WI38 (cell line): Measurements from ENCODE around the gene CREBBP.

ENCODE experiments used
- H3K4me3 ChIP-seq: 2 replicates; pipeline ENCODE4 v1.5.1; 2011; ENCODE audit warnings: low read depth, mild to moderate bottlenecking, control low read depth, low read length
- TF ChIP-seq, protein P1 (sequence below): IDR thresholded peaks from 2 replicates; pipeline ENCODE4 v1.5.1; 2012; ENCODE audit warnings: low read depth, mild to moderate bottlenecking, control low read depth, low read length

The CREBBP gene

DNA sequence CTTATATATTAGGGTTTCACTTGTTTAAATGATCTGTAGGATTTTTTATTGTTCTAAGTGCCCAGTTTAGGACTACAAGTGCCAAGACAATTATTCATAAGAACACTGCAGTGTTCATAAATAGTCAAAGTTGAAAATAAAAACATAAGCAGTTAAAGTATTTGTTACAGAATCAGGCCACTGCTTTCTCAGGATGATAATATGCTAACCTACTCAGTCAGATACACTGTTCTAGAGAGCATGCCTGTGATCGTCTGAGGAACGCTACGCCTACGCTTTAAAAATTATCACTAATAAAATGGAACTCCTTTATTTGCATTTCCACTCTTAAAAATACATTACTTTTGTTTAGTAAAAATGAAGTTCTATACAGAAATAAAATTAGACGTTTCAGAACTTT lies 125.7 kb downstream of the CREBBP start:
- no peak overlapping the region for H3K4me3 ChIP-seq
- TF ChIP-seq, protein P1, sequence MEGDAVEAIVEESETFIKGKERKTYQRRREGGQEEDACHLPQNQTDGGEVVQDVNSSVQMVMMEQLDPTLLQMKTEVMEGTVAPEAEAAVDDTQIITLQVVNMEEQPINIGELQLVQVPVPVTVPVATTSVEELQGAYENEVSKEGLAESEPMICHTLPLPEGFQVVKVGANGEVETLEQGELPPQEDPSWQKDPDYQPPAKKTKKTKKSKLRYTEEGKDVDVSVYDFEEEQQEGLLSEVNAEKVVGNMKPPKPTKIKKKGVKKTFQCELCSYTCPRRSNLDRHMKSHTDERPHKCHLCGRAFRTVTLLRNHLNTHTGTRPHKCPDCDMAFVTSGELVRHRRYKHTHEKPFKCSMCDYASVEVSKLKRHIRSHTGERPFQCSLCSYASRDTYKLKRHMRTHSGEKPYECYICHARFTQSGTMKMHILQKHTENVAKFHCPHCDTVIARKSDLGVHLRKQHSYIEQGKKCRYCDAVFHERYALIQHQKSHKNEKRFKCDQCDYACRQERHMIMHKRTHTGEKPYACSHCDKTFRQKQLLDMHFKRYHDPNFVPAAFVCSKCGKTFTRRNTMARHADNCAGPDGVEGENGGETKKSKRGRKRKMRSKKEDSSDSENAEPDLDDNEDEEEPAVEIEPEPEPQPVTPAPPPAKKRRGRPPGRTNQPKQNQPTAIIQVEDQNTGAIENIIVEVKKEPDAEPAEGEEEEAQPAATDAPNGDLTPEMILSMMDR = no peak

DNA sequence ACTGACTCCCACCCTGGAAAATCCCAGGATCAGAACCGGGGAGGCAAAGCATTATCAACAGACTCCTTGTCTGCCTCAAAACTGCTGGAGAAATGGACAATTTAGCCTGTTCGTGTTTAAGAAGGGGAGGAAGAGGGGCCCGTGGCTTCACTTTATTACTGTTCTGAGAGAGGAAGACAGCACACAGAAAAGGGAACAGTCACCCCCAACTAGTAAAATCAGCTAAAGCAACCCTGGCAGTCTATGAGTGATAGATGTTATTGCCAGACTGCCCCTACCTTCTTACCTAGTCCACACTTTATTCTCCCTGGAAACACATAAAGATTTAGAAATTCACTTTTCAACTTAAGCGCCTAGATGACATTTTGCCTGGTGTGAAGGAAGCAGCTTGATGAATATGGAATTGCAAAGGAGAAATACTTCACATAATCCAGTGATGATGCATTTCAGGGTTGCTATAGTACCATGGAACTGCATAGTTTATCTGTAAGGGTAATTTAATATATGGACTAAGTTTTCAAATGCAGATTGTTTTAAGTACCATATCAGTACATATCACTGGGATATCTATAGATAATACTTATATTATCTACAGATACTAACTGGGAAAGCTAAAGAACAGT lies 126.3 kb downstream of the CREBBP start:
- H3K4me3 ChIP-seq = no peak overlapping the region
- TF ChIP-seq, protein P1 = no peak

DNA sequence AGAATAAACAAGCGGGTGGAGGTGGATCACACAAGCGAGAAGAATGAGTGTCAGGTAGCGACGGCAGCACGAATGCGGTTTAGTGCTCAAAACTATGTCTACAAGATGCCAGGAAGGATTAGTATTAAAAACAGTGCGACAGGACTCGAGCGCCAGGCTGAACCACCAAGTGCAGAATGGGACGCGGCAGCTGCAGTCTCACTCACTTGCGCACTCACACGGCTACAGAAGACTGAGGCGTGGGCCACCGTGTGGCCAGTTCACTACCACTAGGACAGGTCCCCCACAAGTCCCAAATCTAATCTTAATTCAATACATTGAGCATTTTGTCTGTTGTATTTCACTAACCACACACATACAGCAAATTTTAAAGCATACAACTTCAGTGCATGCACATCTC lies 127.5 kb downstream of the CREBBP start:
- H3K4me3 ChIP-seq = no peak overlapping the region
- TF ChIP-seq, protein P1 = no peak

DNA sequence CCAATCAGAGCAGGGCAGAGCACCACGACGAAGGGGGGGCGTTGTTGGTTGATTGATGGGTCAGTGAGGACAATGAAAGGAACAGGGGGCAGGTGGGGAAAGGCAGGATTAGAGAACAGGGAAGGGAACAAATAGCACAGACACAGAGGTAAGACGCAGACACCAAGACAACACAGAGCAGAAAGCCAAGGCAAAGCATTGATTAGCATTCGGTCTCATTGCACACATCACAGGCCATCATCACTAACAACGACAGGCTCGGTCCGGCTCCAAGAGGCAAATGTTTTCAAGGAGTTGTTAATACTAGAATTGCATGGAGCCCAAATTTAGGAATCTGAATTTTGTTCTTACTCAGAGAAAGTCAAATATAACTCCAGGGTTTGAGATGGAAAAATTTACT lies 128.6 kb downstream of the CREBBP start:
- H3K4me3 ChIP-seq = no peak overlapping the region
- TF ChIP-seq, protein P1 = no peak

DNA sequence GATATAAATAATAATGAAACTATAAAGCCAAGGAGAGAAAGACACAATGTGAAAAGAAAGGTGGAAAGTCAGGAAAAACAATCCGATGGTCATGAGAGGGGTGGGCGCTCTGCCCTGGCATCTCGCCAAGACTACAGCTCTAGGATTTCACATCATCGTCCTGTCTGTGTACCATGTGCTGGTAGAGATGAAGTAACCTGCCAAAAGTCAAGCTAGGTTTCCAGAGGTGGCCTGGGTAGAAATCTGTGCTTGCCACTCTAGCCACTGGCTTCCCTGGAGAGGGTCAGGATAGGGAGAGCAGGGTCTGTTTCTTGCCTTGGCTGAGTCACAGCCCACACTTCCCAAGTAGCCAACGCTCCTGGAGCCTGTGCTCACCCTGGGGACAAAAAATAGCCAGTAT lies 132.2 kb downstream of the CREBBP start:
- TF ChIP-seq, protein P1 = no peak
- no peak overlapping the region for H3K4me3 ChIP-seq

DNA sequence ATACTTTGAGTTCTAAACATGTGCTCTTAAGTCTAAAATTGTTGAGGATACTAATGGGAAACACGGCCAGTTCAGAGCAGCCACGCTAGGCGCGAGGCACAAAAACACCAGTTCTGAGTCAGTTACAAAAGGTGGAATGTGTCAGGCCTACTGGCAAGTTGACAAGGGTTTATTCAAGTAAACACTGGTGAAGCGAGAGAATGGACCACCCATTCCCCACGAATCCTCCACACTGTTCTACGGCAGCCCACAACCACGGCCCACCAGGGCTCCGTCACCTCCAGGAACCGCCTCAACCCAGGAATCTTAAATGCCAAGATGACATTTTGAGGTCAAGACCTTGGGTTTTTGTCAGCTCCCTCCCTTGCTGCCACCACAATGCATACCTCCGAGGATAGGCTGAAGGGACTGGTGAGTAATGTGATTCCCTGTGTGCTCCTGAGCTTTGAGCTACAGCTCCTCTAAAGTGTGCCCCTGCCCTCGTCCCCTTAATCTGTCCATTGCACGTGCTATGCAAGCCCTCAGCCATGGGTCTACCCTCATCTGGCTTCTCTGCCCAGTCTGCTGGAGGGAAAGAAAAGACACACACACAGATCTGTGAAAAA lies 134.7 kb downstream of the CREBBP start:
- TF ChIP-seq, protein P1 = no peak
- no peak overlapping the region for H3K4me3 ChIP-seq

DNA sequence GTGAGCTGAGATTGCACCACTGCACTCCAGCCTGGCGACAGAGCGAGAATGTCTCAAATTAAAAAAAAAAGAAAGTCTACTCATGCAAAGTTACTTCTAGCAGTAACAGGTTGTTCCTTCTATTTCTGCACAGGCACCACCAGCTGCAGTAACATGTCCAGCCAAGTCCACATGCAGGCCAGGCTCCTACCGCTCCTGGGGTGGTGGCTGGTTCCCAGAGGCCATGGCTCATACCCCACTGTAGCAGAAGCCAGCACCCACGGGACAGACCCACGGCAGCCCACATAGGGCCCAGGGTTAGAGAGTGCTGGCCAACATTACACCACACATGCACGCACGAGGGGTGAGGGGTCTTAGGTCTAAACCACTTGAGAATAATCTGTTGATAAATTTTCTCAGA lies 136.5 kb downstream of the CREBBP start:
- H3K4me3 ChIP-seq = no peak overlapping the region
- TF ChIP-seq, protein P1 = no peak
